Keratinocyte (primary cell): Measurements from ENCODE around the gene APRT. TPM values are rescaled to one million over a fixed set of nuclear protein-coding genes. Genes with fewer than 3 reads are reported as not detected.

Source experiments
- DNase-seq: peaks from one replicate; pipeline ENCODE4 v3.0.0-alpha.2; 2011; ENCODE audit warnings: low read depth, missing footprints, low spot score
- FAIRE-seq: peaks from 2 replicates; lab custom pipeline; 2011; peaks lifted over from hg19 to GRCh38; lab: Jason Lieb, UNC
- H2AFZ ChIP-seq: 2 replicates; pipeline ENCODE4 v1.6.0; 2012; ENCODE audit warnings: low read length, control low read depth, inconsistent platforms; ENCODE audit not compliant: control insufficient read depth
- H3K27ac ChIP-seq: 2 replicates; pipeline ENCODE4 v1.5.1; 2011; ENCODE audit warnings: low read length; ENCODE audit not compliant: control insufficient read depth, insufficient read depth
- H3K27me3 ChIP-seq: 3 replicates; pipeline ENCODE4 v1.6.0; 2011; ENCODE audit warnings: low read length; ENCODE audit not compliant: control insufficient read depth, insufficient read depth; ENCODE audit errors: extremely low read depth
- H3K36me3 ChIP-seq, 2 experiments: 2 replicates in 1 of 2; 3 replicates in 1 of 2; pipeline ENCODE4 v1.5.1; 2011; ENCODE audit warnings: low read length in 2 of 2, mild to moderate bottlenecking in 1 of 2; ENCODE audit not compliant: control insufficient read depth in 2 of 2, insufficient read depth in 2 of 2; ENCODE audit errors: extremely low read depth in 1 of 2
- H3K4me1 ChIP-seq: 3 replicates; pipeline ENCODE4 v1.5.1; 2011; ENCODE audit warnings: low read length; ENCODE audit not compliant: control insufficient read depth, insufficient read depth; ENCODE audit errors: extremely low read depth
- H3K4me2 ChIP-seq: 3 replicates; pipeline ENCODE4 v1.6.0; 2011; ENCODE audit warnings: low read depth, low read length; ENCODE audit not compliant: control insufficient read depth, insufficient read depth; ENCODE audit errors: extremely low read depth
- H3K4me3 ChIP-seq, 3 experiments: fragments of 200-600 bp in 1 of 3; sonication (generic) in 1 of 3; 2 replicates in 2 of 3; 3 replicates in 1 of 3; pipeline ENCODE4 v1.5.1; 2011 to 2016; ENCODE audit warnings: low read length in 3 of 3, mild to moderate bottlenecking in 3 of 3, control low read depth in 2 of 3, inconsistent platforms in 1 of 3, low read depth in 1 of 3, mixed read lengths in 1 of 3, mixed run types in 1 of 3, moderate library complexity in 1 of 3; ENCODE audit not compliant: control insufficient read depth in 2 of 3, insufficient read depth in 2 of 3; ENCODE audit errors: extremely low read depth in 1 of 3
- H3K79me2 ChIP-seq: 2 replicates; pipeline ENCODE4 v1.6.0; 2012; ENCODE audit warnings: low read length; ENCODE audit not compliant: control insufficient read depth, insufficient read depth
- H3K9ac ChIP-seq: 3 replicates; pipeline ENCODE4 v1.6.0; 2011; ENCODE audit warnings: low read length; ENCODE audit not compliant: control insufficient read depth, insufficient read depth; ENCODE audit errors: extremely low read depth
- H3K9me1 ChIP-seq: 3 replicates; pipeline ENCODE4 v1.6.0; 2011; ENCODE audit warnings: low read length; ENCODE audit not compliant: control insufficient read depth, insufficient read depth; ENCODE audit errors: extremely low read depth
- H3K9me3 ChIP-seq: 2 replicates; pipeline ENCODE4 v1.5.1; 2012; ENCODE audit warnings: low read depth, low read length; ENCODE audit not compliant: control insufficient read depth
- H4K20me1 ChIP-seq: 3 replicates; pipeline ENCODE4 v1.6.0; 2011; ENCODE audit warnings: low read length; ENCODE audit not compliant: control insufficient read depth, insufficient read depth; ENCODE audit errors: extremely low read depth
- CTCF ChIP-seq, 3 experiments: IDR thresholded peaks in 1 of 3; conservative IDR thresholded peaks in 1 of 3; optimal IDR thresholded peaks in 1 of 3; 2 replicates in 2 of 3; 3 replicates in 1 of 3; pipeline versions ENCODE3 to v1.5.1; 2011; ENCODE audit warnings: low read length in 3 of 3, mild to moderate bottlenecking in 3 of 3, moderate library complexity in 2 of 3, control low read depth in 1 of 3, inconsistent platforms in 1 of 3; ENCODE audit not compliant: insufficient read depth in 2 of 3; ENCODE audit errors: extremely low read depth in 1 of 3
- EZH2 ChIP-seq: IDR thresholded peaks from one replicate; pipeline ENCODE4 v1.6.1; 2012; ENCODE audit warnings: inconsistent platforms, mild to moderate bottlenecking, low read length, moderate library complexity
- dilution Hi-C: fragments of 300-500 bp; cut with MboI; formaldehyde crosslinking; loops from one replicate; pipeline ENCODE4 v1.7.0; 2020; ENCODE audit warnings: low sequenced_read_pairs; ENCODE audit not compliant: extremely low pct_ligation_motif_present
- polyA plus RNA-seq, 5 experiments: library from polyadenylated mRNA; depleted of rRNA in 3 of 5; stranded (reverse) in 3 of 5; stranded (forward) in 1 of 5; unstranded in 1 of 5; fragments of >200 nt; gene quantifications; 1 replicate in 1 of 5; 2 replicates in 3 of 5; 3 replicates in 1 of 5; pipeline versions ENCODE4 v1.2.1 to v1.2.3, GENCODE V29; 2011 to 2012; ENCODE audit warnings: missing spikeins in 2 of 5, low read depth in 1 of 5, low replicate concordance in 1 of 5

The APRT gene
- polyA plus RNA-seq, 1 donor (not counting 4 experiments of a cell fraction or from before 2014, with no cell fraction given) = 106 TPM

GRCh38 chr16:88839026-88839529 is 27.4 kb upstream of the APRT start:
- no peak for FAIRE-seq

GRCh38 chr16:88838566-88838965 is 26.8 kb upstream of the APRT start:
- no peaks in the 10 kb centered on the region for H3K27me3 ChIP-seq
- no peaks in the 10 kb centered on the region for H3K4me1 ChIP-seq
- H3K36me3 ChIP-seq = peaks cover 0 to 21% of the 10 kb centered on the region in 2 experiments
- H3K9me3 ChIP-seq = no peaks in the 10 kb centered on the region
- no peaks in the 10 kb centered on the region for H3K9me1 ChIP-seq
- no peaks in the 10 kb centered on the region for H4K20me1 ChIP-seq
- H3K79me2 ChIP-seq = no peaks in the 10 kb centered on the region
- TF ChIP-seq CTCF (optimal IDR thresholded peaks at IDR 0.05 in 1 of 3, IDR thresholded peaks at IDR 0.05 in 1 of 3, conservative IDR thresholded peaks at IDR 0.05 in 1 of 3; ENCODE audit: extremely low read depth in 1 of 3, insufficient read depth in 2 of 3, low read length in 3 of 3) (no peak), EZH2 (no peak)
- no peak overlapping the region for H3K9ac ChIP-seq
- H3K4me3 ChIP-seq = no peak overlapping the region
- FAIRE-seq (no peak), DNase-seq (no peak)
- no peak overlapping the region for H3K4me2 ChIP-seq
- no peak overlapping the region for H2AFZ ChIP-seq
- dilution Hi-C loops = no loop called here
- no peak overlapping the region for H3K27ac ChIP-seq

More at GRCh38 chr16:88839026-88839529, 27.4 kb upstream of the APRT start:
- no peaks in the 10 kb centered on the region for H3K9me1 ChIP-seq
- H3K27ac ChIP-seq = no peak overlapping the region
- no peaks in the 10 kb centered on the region for H4K20me1 ChIP-seq
- H3K36me3 ChIP-seq = peaks cover 0 to 21% of the 10 kb centered on the region in 2 experiments
- no peak overlapping the region for H3K4me3 ChIP-seq
- no peak for DNase-seq
- TF ChIP-seq CTCF (optimal IDR thresholded peaks at IDR 0.05 in 1 of 3, IDR thresholded peaks at IDR 0.05 in 1 of 3, conservative IDR thresholded peaks at IDR 0.05 in 1 of 3; ENCODE audit: extremely low read depth in 1 of 3, insufficient read depth in 2 of 3, low read length in 3 of 3) (no peak), EZH2 (no peak)
- H3K9me3 ChIP-seq = no peaks in the 10 kb centered on the region
- H3K4me2 ChIP-seq = no peak overlapping the region
- no peaks in the 10 kb centered on the region for H3K79me2 ChIP-seq
- no peak overlapping the region for H3K9ac ChIP-seq
- H2AFZ ChIP-seq = no peak overlapping the region
- dilution Hi-C loops = no loop called here
- H3K4me1 ChIP-seq = no peaks in the 10 kb centered on the region
- no peaks in the 10 kb centered on the region for H3K27me3 ChIP-seq
